ENCODE measurements around the gene POGZ.
A peak's percentile ranks its signal among the peaks of the same experiment; 100 is the strongest.

The POGZ gene

GRCh38 chr1:151384584-151384983 is 74.7 kb downstream of the POGZ start:
- in situ Hi-C loops (cut with HindIII; ENCODE audit: low sequenced_read_pairs), result no loop called here
- no peak for TF ChIP-seq CTCF (IDR thresholded peaks at IDR 0.05; ENCODE audit: low read depth, low read length, missing control alignments)
- DNase-seq (ENCODE audit: low read depth), result no peak
- H3K4me3 ChIP-seq (ENCODE audit: low read depth, low read length), result no peak overlapping the region

GRCh38 chr1:151377150-151377884 is 82.0 kb downstream of the POGZ start:
- no peak for DNase-seq (ENCODE audit: low read depth)
- no peak overlapping the region for H3K4me3 ChIP-seq (ENCODE audit: low read depth, low read length)
- in situ Hi-C loops (cut with HindIII; ENCODE audit: low sequenced_read_pairs), result no loop called here
- no peak for TF ChIP-seq CTCF (IDR thresholded peaks at IDR 0.05; ENCODE audit: low read depth, low read length, missing control alignments)

GRCh38 chr1:151373196-151373595 is 86.1 kb downstream of the POGZ start:
- H3K4me3 ChIP-seq (ENCODE audit: low read depth, low read length), result no peak overlapping the region
- DNase-seq (ENCODE audit: low read depth), result no peak
- no peak for TF ChIP-seq CTCF (IDR thresholded peaks at IDR 0.05; ENCODE audit: low read depth, low read length, missing control alignments)
- in situ Hi-C loops (cut with HindIII; ENCODE audit: low sequenced_read_pairs), result no loop called here

GRCh38 chr1:151372058-151372934 is 87.0 kb downstream of the POGZ start, which contains the start of gene SELENBP1:
Gene SELENBP1 (minus strand): TSS chr1:151372705. CDS start chr1:151372641, 64 bp downstream.
- no peak for TF ChIP-seq CTCF (IDR thresholded peaks at IDR 0.05; ENCODE audit: low read depth, low read length, missing control alignments)
- H3K4me3 ChIP-seq (ENCODE audit: low read depth, low read length), result peak within 1 kb of the TSS; percentile 39

GRCh38 chr1:151371370-151372057 is 87.8 kb downstream of the POGZ start:
- TF ChIP-seq CTCF (IDR thresholded peaks at IDR 0.05; ENCODE audit: low read depth, low read length, missing control alignments), result no peak
- peak overlapping the region; percentile 39 for H3K4me3 ChIP-seq (ENCODE audit: low read depth, low read length)
- in situ Hi-C loops (cut with HindIII; ENCODE audit: low sequenced_read_pairs), result no loop called here
- no peak for DNase-seq (ENCODE audit: low read depth)

More at GRCh38 chr1:151372058-151372934, 87.0 kb downstream of the POGZ start, which contains the start of gene SELENBP1:
- DNase-seq (ENCODE audit: low read depth), result peak; percentile 15
- in situ Hi-C loops (cut with HindIII; ENCODE audit: low sequenced_read_pairs), result no loop called here

All from astrocyte of the cerebellum (primary cell).